ENCODE results near the gene RGS7.

- TF ChIP-seq, protein P1, sequence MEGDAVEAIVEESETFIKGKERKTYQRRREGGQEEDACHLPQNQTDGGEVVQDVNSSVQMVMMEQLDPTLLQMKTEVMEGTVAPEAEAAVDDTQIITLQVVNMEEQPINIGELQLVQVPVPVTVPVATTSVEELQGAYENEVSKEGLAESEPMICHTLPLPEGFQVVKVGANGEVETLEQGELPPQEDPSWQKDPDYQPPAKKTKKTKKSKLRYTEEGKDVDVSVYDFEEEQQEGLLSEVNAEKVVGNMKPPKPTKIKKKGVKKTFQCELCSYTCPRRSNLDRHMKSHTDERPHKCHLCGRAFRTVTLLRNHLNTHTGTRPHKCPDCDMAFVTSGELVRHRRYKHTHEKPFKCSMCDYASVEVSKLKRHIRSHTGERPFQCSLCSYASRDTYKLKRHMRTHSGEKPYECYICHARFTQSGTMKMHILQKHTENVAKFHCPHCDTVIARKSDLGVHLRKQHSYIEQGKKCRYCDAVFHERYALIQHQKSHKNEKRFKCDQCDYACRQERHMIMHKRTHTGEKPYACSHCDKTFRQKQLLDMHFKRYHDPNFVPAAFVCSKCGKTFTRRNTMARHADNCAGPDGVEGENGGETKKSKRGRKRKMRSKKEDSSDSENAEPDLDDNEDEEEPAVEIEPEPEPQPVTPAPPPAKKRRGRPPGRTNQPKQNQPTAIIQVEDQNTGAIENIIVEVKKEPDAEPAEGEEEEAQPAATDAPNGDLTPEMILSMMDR (optimal IDR thresholded peaks at IDR 0.05 in 1 of 3, IDR thresholded peaks at IDR 0.05 in 1 of 3, conservative IDR thresholded peaks at IDR 0.05 in 1 of 3; ENCODE audit: extremely low read depth in 1 of 3, insufficient read depth in 2 of 3, low read length in 3 of 3): no peak
- no peak for TF ChIP-seq EZH2 (IDR thresholded peaks at IDR 0.05; ENCODE audit: low read length)
These were observed 227.6 kb downstream of the RGS7 start for GRCh38 chr1:241129207-241129960.

All from keratinocyte (primary cell).